ENCODE measurements around the gene MPRIP.

MPRIP gene

GRCh38 chr17:17052462-17053221 lies 10.4 kb downstream of the MPRIP start:
- DNase-seq: peak; percentile 12 to 26

- no peak for DNase-seq
These were observed 11.5 kb downstream of the MPRIP start for GRCh38 chr17:17053446-17054379.

- DNase-seq: no peak
These were observed 12.4 kb downstream of the MPRIP start for GRCh38 chr17:17054636-17055035.

DNA sequence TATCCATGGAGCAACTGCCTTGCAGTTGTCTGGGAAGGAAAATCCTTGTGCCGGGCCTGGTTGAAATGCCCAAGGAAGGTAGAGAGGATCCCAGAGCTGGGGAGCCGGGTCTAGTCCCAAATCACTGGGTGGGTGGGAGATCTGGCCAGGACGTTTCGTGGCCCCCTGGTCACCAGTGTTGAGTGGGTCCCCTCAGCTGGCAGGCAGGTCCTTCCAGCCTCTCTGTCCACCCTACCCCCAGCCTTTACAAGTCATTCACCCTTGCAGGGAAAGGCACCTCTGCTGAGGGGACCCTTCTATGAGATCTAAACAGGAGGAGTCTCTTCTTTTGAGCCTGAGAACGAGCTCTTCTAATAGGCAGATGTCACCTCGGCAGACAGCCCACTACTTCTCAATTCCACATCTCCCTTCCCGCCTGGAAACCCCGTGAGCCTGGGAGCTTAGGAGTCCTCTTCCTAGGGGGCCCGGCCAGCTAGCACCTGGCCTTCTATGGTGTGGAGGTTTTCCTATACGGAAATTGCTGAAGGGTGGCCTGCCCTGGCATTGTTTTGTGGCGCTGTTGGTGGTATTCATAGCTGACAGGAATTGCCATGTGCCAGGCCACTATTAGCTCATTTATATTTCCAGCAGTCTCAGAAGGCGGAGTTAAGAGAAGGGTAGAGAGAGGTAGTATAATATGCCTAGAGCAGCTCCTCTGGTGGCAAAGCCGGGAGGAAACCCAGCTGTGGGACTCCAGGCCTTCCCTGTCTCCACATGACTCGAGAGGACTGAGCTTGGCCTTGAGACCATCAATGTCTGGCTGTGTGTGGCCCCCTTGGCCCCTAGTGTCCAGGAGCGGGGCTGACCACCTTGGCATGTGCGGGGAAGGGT lies 13.3 kb downstream of the MPRIP start:
- DNase-seq: peak in 1 of 2 donors; percentile 5

GRCh38 chr17:17056156-17056539 lies 13.9 kb downstream of the MPRIP start:
- peak; percentile 34 to 67 for DNase-seq

- DNase-seq: no peak
These were observed 14.8 kb downstream of the MPRIP start for GRCh38 chr17:17057057-17057551.

- no peak for DNase-seq
These were observed 16.0 kb downstream of the MPRIP start for GRCh38 chr17:17058304-17058703.

- no peak for DNase-seq
These were observed 17.1 kb downstream of the MPRIP start for GRCh38 chr17:17059301-17059890.

- no peak for DNase-seq
These were observed 18.0 kb downstream of the MPRIP start for GRCh38 chr17:17060001-17060922.

GRCh38 chr17:17060930-17061329 lies 18.7 kb downstream of the MPRIP start:
- DNase-seq: no peak

GRCh38 chr17:17061516-17061915 lies 19.3 kb downstream of the MPRIP start:
- DNase-seq: no peak

GRCh38 chr17:17062356-17062755 lies 20.1 kb downstream of the MPRIP start:
- no peak for DNase-seq

GRCh38 chr17:17062866-17063265 lies 20.6 kb downstream of the MPRIP start:
- peak; percentile 40 to 49 for DNase-seq

- peak; percentile 76 to 78 for DNase-seq
These were observed 21.4 kb downstream of the MPRIP start for GRCh38 chr17:17063546-17064122.

GRCh38 chr17:17064322-17064721 lies 22.1 kb downstream of the MPRIP start:
- DNase-seq: no peak

- peak; percentile 59 to 70 for DNase-seq
These were observed 23.8 kb downstream of the MPRIP start for GRCh38 chr17:17066021-17066420.

DNA sequence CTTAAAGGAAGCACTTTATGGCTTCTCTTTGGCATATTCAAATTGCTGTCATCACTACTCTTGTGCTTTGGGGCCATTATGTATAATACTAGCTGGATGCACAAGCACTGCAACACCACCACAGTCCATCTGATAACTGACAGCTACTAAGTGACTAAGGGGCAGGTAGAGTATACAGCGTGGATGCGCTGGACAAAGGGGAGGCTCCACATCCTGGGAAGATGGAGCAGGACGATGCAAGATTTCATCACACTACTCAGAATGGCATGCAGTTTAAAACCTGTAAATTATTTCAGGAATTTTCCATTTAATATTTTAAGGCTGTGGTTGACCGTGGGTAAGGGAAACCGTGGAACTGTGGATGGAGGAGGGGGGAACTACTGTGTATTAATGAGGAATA lies 25.0 kb downstream of the MPRIP start:
- no peak for DNase-seq

DNA sequence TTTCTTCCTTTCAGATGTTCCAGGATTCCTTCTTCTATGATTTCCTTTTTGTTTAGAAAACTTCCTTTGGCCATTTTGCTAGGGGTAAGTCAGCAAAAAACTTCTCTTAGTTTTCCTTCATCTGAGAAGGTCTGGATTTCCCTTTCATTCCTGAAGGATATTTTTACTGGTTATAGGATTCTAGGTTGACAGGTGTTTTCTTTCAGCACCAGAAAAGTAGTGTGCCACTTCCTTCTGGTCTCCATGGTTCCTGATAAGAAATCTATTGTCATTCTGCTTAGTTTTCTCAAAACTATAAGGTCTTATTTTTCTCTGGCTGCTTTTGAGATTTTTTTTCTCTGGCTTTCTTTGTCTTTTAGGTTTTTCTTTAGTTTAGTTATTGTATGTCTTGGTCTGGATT lies 27.6 kb downstream of the MPRIP start:
- DNase-seq: no peak

DNA sequence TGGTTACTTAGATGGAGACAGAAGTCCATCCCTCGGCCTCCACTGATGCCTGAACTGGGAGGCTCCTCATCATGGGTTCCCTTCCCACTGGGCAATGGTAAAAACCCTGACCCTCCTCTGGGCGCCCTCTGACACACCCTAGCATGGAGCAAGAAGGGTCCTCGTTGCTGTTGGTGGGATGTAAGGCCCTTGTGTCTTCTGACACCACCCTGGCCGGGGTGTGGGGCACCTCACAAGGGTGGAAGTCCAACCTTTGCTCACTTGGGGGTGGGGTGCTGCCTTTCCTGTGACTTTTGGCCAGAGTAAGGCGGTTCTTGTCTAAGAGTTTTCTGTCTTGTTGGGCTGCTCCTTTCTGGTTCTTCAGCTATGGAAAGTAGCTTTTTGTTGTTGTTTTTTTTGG lies 28.7 kb downstream of the MPRIP start:
- DNase-seq: no peak

- no peak for DNase-seq
These were observed 29.5 kb downstream of the MPRIP start for GRCh38 chr17:17071531-17072360.

All from inflammatory macrophage treated with lipopolysaccharide for 1 hour (primary cell).